Ovary (tissue), 9 donors: ENCODE results near the gene FMNL3. TPM values are rescaled to one million over a fixed set of nuclear protein-coding genes. Genes with fewer than 3 reads are reported as not detected.

ENCODE experiments used
- DNase-seq, 5 donors: peaks; one replicate each; pipeline ENCODE4 v3.0.0-alpha.2; 2019 to 2020
- H3K27ac ChIP-seq, 2 donors: fragments of 200-600 bp; one replicate each; pipeline versions ENCODE4 v1.5.1 to v1.8.0; 2019 to 2022
- H3K27me3 ChIP-seq: fragments of 200-600 bp; one replicate; pipeline ENCODE4 v1.8.0; 2022
- H3K36me3 ChIP-seq: fragments of 200-600 bp; sonication (generic); one replicate; pipeline ENCODE4 v1.5.1; 2019
- H3K4me1 ChIP-seq: one replicate; pipeline ENCODE4 v1.8.1; 2013; ENCODE audit warnings: mild to moderate bottlenecking, moderate library complexity; ENCODE audit not compliant: insufficient read depth
- H3K4me3 ChIP-seq: fragments of 200-600 bp; sonication (generic); one replicate; pipeline ENCODE4 v1.5.1; 2017
- H3K9me3 ChIP-seq, 2 donors: fragments of 200-600 bp in 1 of 2; sonication (generic) in 1 of 2; one replicate each; pipeline versions ENCODE4 v1.5.1 to v1.8.1; 2013 to 2019; ENCODE audit warnings: mild to moderate bottlenecking in 1 of 2, moderate library complexity in 1 of 2
- EP300 ChIP-seq: sonication (generic); formaldehyde crosslinking; IDR thresholded peaks from one replicate; pipeline ENCODE4 v1.6.1; 2017; ENCODE audit warnings: antibody characterized with exemption
- POLR2A ChIP-seq: fragments of 450-650 bp; IDR thresholded peaks from one replicate; pipeline ENCODE4 v1.6.1; 2017; ENCODE audit warnings: antibody characterized with exemption, mild to moderate bottlenecking, moderate library complexity
- WGBS, 3 donors: extraction: QIAGEN DNeasy Blood & Tissue Kit in 1 of 3; methylation state at CpG; one replicate each; pipeline versions ENCODE4 v1.1.5 to v1.1.7; 2013 to 2017; 5-methylcytosine and 5-hydroxymethylcytosine counted together
- intact Hi-C, 4 donors: fragments of 100-400 bp; cut with DNase I; formaldehyde crosslinking; loops; one replicate each; pipeline versions ENCODE4 v1.11.0 to v1.15.1; 2022 to 2023
- polyA plus RNA-seq, 2 donors: library from polyadenylated mRNA; stranded (reverse); fragments of 200-250 nt in 1 of 2; fragments of 350-450 nt in 1 of 2; fragmentation: Illumina TruSeq in 1 of 2; extraction: RNeasy Lipid Tissue Mini Kit (QIAGEN cat#74804) in 1 of 2; gene quantifications; one replicate each; pipeline ENCODE4 v1.2.3, GENCODE V29; 2013 to 2014
- total RNA-seq, 7 donors: library from RNA; depleted of rRNA in 2 of 7; stranded (reverse); fragments of >200 nt in 2 of 7; fragmentation: NEBNext Ultra II Directional in 3 of 7; extraction: Animal tissue kit (Norgen Biotek cat#: 25700) in 3 of 7; gene quantifications; one replicate each; pipeline versions ENCODE4 v1.1.0 to v1.2.4, GENCODE V29; 2016 to 2023
- TF ChIP-seq, protein P1 (sequence below), 3 donors: fragments of 450-650 bp in 2 of 3; fragments of 200-600 bp in 1 of 3; IDR thresholded peaks; one replicate each; pipeline versions ENCODE4 v1.5.1 to v1.8.0; 2016 to 2022; ENCODE audit warnings: antibody characterized with exemption in 3 of 3, mild to moderate bottlenecking in 1 of 3
- donor health status: DM: no; HTN: no; CAD: no; lungs with moderate emphysema.
- donor health status: DM: no; HTN: no; CAD: no.
- donor health status: Bipolar disorder and iron deficiency.
- donor health status: DM: yes; HTN: yes; CAD: no.
- donor health status: DM: no; HTN: no; CAD: no.
- donor health status: DM: yes; HTN: yes; CAD: no.

The FMNL3 gene
- total and polyA plus RNA-seq, 9 donors = 15.7 to 58.1 (median 33.1) TPM

DNA sequence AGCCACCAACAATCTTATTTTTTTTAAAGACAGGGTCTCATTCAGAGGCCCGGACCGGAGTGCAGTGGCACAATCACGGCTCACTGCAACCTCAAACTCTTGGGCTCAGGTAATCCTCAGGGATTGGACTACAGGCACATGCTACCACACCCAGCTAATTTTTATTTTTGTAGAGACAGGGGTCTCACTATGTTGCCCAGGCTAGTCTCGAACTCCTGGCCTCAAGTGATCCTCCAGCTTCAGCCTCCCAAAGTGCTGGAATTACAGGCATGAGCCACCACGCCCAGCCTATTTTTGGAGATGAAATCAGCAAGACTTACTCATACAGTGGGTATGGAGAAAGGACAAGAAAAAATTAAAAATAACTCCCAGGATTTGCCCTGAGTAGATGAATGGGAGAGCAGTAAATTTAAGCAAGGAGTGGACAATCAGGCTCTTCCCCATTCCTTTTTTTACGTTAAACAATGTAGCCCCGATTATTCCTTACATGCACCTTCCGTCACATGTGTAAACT, 13.2 kb downstream of the FMNL3 start:
- H3K27ac ChIP-seq = no peak overlapping the region
- peaks cover 8% of the 10 kb centered on the region for H3K4me1 ChIP-seq
- 87 to 93% (median 88%) methylated on average over 8 of the region's 8 CpGs for WGBS, 3 donors
- TF ChIP-seq, protein P1, sequence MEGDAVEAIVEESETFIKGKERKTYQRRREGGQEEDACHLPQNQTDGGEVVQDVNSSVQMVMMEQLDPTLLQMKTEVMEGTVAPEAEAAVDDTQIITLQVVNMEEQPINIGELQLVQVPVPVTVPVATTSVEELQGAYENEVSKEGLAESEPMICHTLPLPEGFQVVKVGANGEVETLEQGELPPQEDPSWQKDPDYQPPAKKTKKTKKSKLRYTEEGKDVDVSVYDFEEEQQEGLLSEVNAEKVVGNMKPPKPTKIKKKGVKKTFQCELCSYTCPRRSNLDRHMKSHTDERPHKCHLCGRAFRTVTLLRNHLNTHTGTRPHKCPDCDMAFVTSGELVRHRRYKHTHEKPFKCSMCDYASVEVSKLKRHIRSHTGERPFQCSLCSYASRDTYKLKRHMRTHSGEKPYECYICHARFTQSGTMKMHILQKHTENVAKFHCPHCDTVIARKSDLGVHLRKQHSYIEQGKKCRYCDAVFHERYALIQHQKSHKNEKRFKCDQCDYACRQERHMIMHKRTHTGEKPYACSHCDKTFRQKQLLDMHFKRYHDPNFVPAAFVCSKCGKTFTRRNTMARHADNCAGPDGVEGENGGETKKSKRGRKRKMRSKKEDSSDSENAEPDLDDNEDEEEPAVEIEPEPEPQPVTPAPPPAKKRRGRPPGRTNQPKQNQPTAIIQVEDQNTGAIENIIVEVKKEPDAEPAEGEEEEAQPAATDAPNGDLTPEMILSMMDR (IDR thresholded peaks at IDR 0.05) = no peak
- TF ChIP-seq POLR2A = no peak
- TF ChIP-seq EP300 = no peak
- H3K27me3 ChIP-seq = no peaks in the 10 kb centered on the region
- H3K9me3 ChIP-seq = no peaks in the 10 kb centered on the region
- no peaks in the 10 kb centered on the region for H3K36me3 ChIP-seq
- intact Hi-C loops = no loop called here
- no peak overlapping the region for H3K4me3 ChIP-seq
- DNase-seq = no peak

DNA sequence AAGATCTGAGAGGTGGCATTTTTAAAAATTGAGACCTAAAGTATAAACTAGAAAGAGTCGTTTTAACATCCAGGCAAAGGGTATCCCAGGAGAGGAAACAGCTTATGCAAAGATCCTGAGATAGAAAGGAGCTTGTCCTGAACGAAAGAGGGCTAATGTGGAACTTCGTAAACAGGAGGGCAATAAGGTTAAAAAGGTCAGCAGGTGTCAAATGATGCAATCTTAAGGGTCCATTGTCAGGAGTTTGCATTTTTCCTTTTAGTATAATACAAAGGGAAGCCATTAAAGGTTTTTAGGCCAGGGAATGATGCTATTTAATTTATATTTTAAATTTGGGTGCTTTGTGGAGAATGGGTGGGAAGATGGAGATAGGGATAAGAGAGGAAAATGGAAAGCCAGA, 14.4 kb downstream of the FMNL3 start:
- Histone ChIP-seq H3K27me3 (no peaks in the 10 kb centered on the region), H3K36me3 (no peaks in the 10 kb centered on the region), H3K4me1 (peaks cover 5% of the 10 kb centered on the region), H3K27ac (no peak overlapping the region), H3K4me3 (no peak overlapping the region), H3K9me3 (no peaks in the 10 kb centered on the region)
- WGBS, 3 donors = 79 to 86% (median 82%) methylated on average over 3 of the region's 3 CpGs
- intact Hi-C loops = no loop called here
- no peak for DNase-seq
- no peak for TF ChIP-seq EP300
- TF ChIP-seq, protein P1 (IDR thresholded peaks at IDR 0.05) = no peak
- no peak for TF ChIP-seq POLR2A

DNA sequence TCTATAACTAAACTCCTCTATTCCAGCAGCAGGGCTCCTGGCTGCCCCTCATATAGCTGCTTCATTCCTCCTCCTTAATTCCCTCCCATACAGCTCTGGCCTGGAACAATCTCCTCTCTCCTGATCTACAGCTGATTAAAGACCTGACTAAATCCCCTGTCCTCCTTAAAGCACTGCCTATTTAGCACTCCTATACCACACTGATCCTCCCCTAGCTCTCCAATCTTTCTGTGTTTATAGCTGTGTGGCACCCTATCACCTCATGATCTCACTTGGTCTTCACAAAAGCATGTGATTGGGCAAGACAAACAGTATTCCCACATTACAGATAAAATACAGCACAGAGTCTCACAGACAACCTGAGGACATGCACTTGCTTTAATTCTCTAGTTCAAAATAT, 17.4 kb downstream of the FMNL3 start:
- Histone ChIP-seq H3K9me3 (no peaks in the 10 kb centered on the region), H3K4me1 (no peaks in the 10 kb centered on the region), H3K4me3 (no peak overlapping the region), H3K36me3 (no peaks in the 10 kb centered on the region), H3K27me3 (no peaks in the 10 kb centered on the region), H3K27ac (no peak overlapping the region)
- TF ChIP-seq, protein P1 (IDR thresholded peaks at IDR 0.05) = no peak
- no peak for TF ChIP-seq EP300
- no peak for TF ChIP-seq POLR2A
- intact Hi-C loops = no loop called here
- DNase-seq = no peak

DNA sequence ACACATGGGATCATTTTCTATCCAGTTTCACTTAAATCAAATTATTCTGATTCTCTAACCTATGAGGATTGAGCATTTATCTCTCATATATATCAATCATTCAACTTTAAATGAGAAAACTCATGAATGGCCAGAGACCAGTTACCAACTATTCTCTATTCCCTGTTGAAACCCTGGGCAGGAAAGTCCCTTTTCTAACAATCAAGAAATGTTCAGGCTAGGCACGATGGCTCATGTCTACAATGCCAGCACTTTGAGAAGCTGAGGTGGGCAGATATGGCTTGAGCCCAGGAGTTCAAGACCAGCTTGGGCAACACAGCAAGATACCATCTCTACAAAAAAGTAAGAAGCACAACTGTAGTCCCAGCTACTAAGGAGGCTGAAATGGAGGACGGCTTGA, 18.0 kb downstream of the FMNL3 start:
- Histone ChIP-seq H3K27ac (no peak overlapping the region), H3K4me3 (no peak overlapping the region), H3K27me3 (no peaks in the 10 kb centered on the region), H3K4me1 (no peaks in the 10 kb centered on the region), H3K36me3 (no peaks in the 10 kb centered on the region), H3K9me3 (no peaks in the 10 kb centered on the region)
- intact Hi-C loops = no loop called here
- DNase-seq = no peak
- 81 to 94% (median 94%) methylated on average over 2 of the region's 2 CpGs for WGBS, 3 donors
- TF ChIP-seq POLR2A (no peak), EP300 (no peak)
- TF ChIP-seq, protein P1 (IDR thresholded peaks at IDR 0.05) = no peak

DNA sequence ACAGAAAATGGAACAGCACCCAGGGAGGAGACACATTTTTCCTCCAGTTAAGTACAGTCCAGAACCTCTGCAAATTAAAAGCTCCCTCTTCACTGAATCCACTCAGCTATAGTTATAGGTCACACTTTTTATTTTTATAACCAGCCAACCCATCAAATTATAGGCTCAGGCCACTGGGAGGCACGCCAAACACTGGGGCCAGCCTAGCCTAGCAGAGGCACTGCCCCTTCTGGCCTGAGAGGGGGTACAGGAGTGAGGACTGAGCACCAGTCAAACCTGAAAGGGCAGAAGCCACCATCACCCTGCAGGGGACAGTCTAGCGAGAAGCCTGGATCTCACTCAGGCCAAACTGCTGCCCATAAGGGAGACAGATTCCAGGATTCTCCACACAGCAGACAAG, 19.3 kb downstream of the FMNL3 start:
- H3K4me1 ChIP-seq = peaks cover 4% of the 10 kb centered on the region
- WGBS, 3 donors = 80 to 98% (median 89%) methylated on average over 2 of the region's 2 CpGs
- H3K27ac ChIP-seq = no peak overlapping the region
- H3K36me3 ChIP-seq = no peaks in the 10 kb centered on the region
- no peak overlapping the region for H3K4me3 ChIP-seq
- intact Hi-C loops = no loop called here
- no peak for DNase-seq
- TF ChIP-seq, protein P1 (IDR thresholded peaks at IDR 0.05) = no peak
- no peak for TF ChIP-seq EP300
- no peak for TF ChIP-seq POLR2A
- no peaks in the 10 kb centered on the region for H3K27me3 ChIP-seq
- H3K9me3 ChIP-seq = no peaks in the 10 kb centered on the region
